ENCODE data around the gene HSD3B2.

Gene HSD3B2

DNA sequence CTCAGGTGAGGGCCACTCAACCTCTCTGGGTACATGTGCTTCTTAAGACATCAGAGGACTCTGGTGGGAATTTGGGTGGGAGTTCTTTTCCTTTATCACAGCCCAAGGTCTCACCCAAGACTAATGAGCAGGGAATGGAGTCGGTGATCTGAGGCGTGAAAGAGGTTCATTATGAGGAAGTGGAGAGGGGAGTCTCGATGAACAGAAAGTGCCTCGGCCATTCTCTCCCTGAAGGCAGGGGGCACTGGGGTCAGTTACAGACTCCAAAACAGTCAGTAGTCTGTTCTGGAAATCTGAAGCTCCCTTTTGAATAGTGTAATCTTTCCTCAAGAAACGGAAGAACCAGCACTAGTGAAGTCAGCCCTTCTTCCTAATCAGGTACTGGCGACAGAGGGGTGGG is 36.2 kb downstream of the HSD3B2 start:
- Histone ChIP-seq H3K79me2 (ENCODE audit: control insufficient read depth, insufficient read depth, low read length, unreplicated experiment) (no peaks in the 10 kb centered on the region), H2AFZ (ENCODE audit: low read length, unreplicated experiment) (no peak overlapping the region), H3K36me3 (ENCODE audit: insufficient read depth, low read length) (no peaks in the 10 kb centered on the region), H3K4me1 (ENCODE audit: control insufficient read depth, insufficient read depth, low read length, unreplicated experiment) (peaks cover 13% of the 10 kb centered on the region), H3K4me3 (ENCODE audit: low read depth, low read length) (no peak overlapping the region), H3K27ac (ENCODE audit: low read depth, low read length) (no peak overlapping the region), H3K27me3 (ENCODE audit: insufficient read depth, low read length) (peaks cover 43% of the 10 kb centered on the region)

DNA sequence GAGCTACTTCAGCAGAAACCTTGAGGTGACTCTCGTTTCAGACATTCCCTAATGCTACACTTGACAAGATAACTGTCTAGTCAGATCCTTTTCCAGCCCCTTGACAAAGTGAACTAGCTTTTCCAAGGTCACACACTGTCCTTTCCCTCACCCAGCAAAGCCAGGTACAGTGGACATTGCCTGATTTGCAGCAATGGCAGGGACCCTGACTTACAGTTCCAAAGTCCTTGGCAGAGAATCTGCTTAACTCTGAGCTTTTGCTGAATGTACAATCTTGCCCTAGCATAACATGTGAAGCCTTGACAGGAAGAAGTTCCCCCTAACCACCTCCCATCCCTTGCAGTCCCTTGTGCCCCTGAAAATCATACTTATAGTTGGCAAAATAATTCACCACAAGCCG is 37.1 kb downstream of the HSD3B2 start:
- Histone ChIP-seq H3K4me3 (ENCODE audit: low read depth, low read length) (no peak overlapping the region), H2AFZ (ENCODE audit: low read length, unreplicated experiment) (no peak overlapping the region), H3K79me2 (ENCODE audit: control insufficient read depth, insufficient read depth, low read length, unreplicated experiment) (no peaks in the 10 kb centered on the region), H3K27me3 (ENCODE audit: insufficient read depth, low read length) (peaks cover 41% of the 10 kb centered on the region), H3K4me1 (ENCODE audit: control insufficient read depth, insufficient read depth, low read length, unreplicated experiment) (peaks cover 13% of the 10 kb centered on the region), H3K36me3 (ENCODE audit: insufficient read depth, low read length) (no peaks in the 10 kb centered on the region), H3K27ac (ENCODE audit: low read depth, low read length) (no peak overlapping the region)

DNA sequence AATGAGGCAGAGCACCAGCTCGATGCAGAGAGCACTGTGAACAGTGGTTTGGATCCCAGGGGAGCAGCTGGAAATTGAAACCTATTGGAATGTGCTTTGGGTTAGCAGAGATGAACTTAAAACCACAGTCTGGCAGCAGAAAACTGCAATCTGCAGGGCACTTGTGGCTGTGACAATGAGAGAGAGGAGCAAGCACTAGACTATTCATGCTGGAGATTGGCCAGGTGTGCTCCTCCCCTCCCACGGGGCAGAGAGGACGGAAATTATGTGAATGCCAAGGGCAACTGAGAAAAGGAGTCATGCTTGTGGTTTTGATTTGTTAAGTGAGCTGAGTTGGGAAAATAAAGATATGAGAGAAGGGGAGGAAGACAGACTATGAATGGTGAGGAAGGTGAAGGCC is 38.1 kb downstream of the HSD3B2 start:
- Histone ChIP-seq H3K4me3 (ENCODE audit: low read depth, low read length) (no peak overlapping the region), H2AFZ (ENCODE audit: low read length, unreplicated experiment) (no peak overlapping the region), H3K27ac (ENCODE audit: low read depth, low read length) (no peak overlapping the region), H3K4me1 (ENCODE audit: control insufficient read depth, insufficient read depth, low read length, unreplicated experiment) (peaks cover 13% of the 10 kb centered on the region), H3K79me2 (ENCODE audit: control insufficient read depth, insufficient read depth, low read length, unreplicated experiment) (no peaks in the 10 kb centered on the region), H3K36me3 (ENCODE audit: insufficient read depth, low read length) (no peaks in the 10 kb centered on the region), H3K27me3 (ENCODE audit: insufficient read depth, low read length) (peaks cover 42% of the 10 kb centered on the region)

DNA sequence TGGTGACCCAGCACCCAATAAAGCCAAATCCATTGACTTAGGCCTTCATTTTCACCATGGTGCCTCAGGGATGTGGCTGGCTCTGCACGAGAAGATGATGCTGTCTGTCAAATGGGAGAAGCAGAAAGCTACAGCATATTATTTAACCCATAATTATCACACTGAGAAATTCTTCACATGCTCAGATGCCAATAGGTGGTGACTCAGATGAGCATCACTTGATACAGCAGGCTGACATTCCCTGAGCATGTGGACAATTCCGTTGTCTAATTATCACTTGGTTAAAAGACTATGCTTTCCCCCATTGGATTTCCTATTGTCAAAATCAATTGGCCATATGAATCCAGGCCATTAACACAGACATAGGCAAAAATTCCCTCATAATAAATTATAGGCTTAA is 48.0 kb downstream of the HSD3B2 start:
- Histone ChIP-seq H3K36me3 (ENCODE audit: insufficient read depth, low read length) (no peaks in the 10 kb centered on the region), H3K27ac (ENCODE audit: low read depth, low read length) (no peak overlapping the region), H3K27me3 (ENCODE audit: insufficient read depth, low read length) (peaks cover 54% of the 10 kb centered on the region), H2AFZ (ENCODE audit: low read length, unreplicated experiment) (no peak overlapping the region), H3K4me1 (ENCODE audit: control insufficient read depth, insufficient read depth, low read length, unreplicated experiment) (no peaks in the 10 kb centered on the region), H3K4me3 (ENCODE audit: low read depth, low read length) (no peak overlapping the region), H3K79me2 (ENCODE audit: control insufficient read depth, insufficient read depth, low read length, unreplicated experiment) (no peaks in the 10 kb centered on the region)

DNA sequence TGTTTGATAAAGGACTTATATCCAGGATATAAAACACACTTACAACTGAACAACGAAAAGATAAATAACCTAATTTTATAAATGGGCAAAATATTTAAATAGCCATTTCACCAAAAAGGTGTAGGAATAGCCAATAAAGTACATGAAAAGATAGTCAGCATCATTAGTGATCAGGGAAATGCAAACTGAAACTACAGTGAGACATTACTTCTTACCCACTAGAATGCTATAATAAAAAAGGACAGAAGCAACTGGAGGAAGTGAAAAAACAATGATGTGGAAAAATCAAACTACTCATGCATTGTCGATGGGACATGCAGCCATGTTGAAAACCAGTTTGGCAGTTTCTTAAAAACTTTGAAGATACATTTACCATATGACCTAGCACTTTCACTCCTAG is 48.6 kb downstream of the HSD3B2 start:
- H2AFZ ChIP-seq (ENCODE audit: low read length, unreplicated experiment) = no peak overlapping the region
- peaks cover 53% of the 10 kb centered on the region for H3K27me3 ChIP-seq (ENCODE audit: insufficient read depth, low read length)
- H3K79me2 ChIP-seq (ENCODE audit: control insufficient read depth, insufficient read depth, low read length, unreplicated experiment) = no peaks in the 10 kb centered on the region
- no peak overlapping the region for H3K4me3 ChIP-seq (ENCODE audit: low read depth, low read length)
- no peaks in the 10 kb centered on the region for H3K36me3 ChIP-seq (ENCODE audit: insufficient read depth, low read length)
- H3K4me1 ChIP-seq (ENCODE audit: control insufficient read depth, insufficient read depth, low read length, unreplicated experiment) = no peaks in the 10 kb centered on the region
- H3K27ac ChIP-seq (ENCODE audit: low read depth, low read length) = no peak overlapping the region

DNA sequence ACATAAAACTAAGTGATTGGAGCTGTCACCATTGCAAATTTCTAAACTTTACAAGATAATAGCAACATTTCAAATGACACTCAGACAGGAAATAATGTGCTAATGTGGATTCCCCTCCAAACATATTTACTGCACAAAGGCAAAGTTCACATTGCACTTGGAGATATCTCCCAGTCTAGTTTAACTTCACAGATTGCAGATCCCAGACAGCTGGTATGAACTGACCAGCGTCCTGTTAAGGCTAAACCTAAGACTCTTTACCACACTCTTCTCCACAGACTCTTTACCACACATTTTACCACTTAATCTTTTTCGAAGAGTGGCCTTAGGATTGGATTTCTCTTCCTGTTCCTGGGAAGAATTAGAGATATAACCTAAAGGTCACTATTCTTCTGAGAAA is 51.5 kb downstream of the HSD3B2 start:
- Histone ChIP-seq H3K27ac (ENCODE audit: low read depth, low read length) (no peak overlapping the region), H3K4me3 (ENCODE audit: low read depth, low read length) (no peak overlapping the region), H2AFZ (ENCODE audit: low read length, unreplicated experiment) (no peak overlapping the region), H3K27me3 (ENCODE audit: insufficient read depth, low read length) (peaks cover 59% of the 10 kb centered on the region), H3K4me1 (ENCODE audit: control insufficient read depth, insufficient read depth, low read length, unreplicated experiment) (no peaks in the 10 kb centered on the region), H3K36me3 (ENCODE audit: insufficient read depth, low read length) (no peaks in the 10 kb centered on the region), H3K79me2 (ENCODE audit: control insufficient read depth, insufficient read depth, low read length, unreplicated experiment) (no peaks in the 10 kb centered on the region)

DNA sequence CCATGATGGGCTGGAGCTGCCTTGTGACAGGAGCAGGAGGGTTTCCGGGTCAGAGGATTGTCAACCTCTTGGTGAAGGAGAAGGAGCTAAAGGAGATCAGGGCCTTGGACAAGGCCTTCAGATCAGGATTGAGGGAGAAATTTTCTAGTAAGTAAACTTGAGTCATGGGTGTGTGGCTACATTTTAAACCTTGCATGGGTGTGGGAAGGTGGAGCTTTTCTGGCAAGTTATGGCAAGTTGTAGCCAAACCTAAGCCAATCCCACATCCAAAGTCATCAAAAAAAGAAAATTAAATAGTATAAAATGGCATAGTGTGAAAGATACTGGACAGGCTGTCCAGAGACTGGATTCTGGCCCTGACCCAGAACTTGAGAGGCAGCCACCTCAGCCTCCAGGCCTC is 52.3 kb downstream of the HSD3B2 start:
- H3K27me3 ChIP-seq (ENCODE audit: insufficient read depth, low read length) = peaks cover 66% of the 10 kb centered on the region
- no peak overlapping the region for H2AFZ ChIP-seq (ENCODE audit: low read length, unreplicated experiment)
- no peaks in the 10 kb centered on the region for H3K4me1 ChIP-seq (ENCODE audit: control insufficient read depth, insufficient read depth, low read length, unreplicated experiment)
- H3K79me2 ChIP-seq (ENCODE audit: control insufficient read depth, insufficient read depth, low read length, unreplicated experiment) = no peaks in the 10 kb centered on the region
- H3K4me3 ChIP-seq (ENCODE audit: low read depth, low read length) = no peak overlapping the region
- no peaks in the 10 kb centered on the region for H3K36me3 ChIP-seq (ENCODE audit: insufficient read depth, low read length)
- no peak overlapping the region for H3K27ac ChIP-seq (ENCODE audit: low read depth, low read length)

DNA sequence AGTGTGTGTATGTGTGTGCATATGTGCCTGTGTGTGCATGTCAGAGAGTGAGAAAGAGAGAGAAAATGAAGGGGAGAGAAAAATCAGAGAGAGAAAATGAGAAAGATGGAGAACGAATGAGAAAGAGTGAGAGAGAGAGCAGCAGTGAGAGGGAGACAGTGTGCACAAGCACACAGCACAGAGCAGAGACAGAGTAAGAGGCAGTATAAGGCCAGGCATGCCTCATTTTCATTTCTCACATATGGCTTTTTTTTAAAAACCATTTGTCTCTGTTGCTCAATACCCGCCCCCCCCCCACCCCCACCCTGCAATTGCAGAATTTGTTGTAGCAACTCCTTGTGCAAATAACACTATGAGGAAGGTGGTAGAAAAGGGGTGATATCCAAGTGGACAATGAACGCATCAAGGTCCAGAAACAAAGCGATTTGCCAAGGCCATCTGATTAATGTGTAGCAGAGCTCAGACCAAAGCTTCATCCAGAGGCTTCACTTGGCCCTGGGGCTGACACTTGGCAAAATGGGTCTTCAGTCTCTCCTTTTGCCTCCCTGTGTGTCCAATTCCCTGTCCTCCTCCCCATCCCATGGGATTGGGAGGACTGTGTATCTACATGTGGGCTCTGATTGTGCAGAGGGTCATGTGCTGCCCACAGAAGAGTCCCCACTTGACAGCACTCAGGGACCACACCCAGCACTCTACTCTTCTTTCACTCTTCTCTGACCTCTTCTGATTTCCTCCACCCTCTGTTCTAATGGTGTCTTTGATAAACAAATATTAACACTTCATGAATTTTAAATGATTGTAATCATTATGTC is 53.1 kb downstream of the HSD3B2 start:
- H3K4me3 ChIP-seq (ENCODE audit: low read depth, low read length) = no peak overlapping the region
- peaks cover 75% of the 10 kb centered on the region for H3K27me3 ChIP-seq (ENCODE audit: insufficient read depth, low read length)
- no peaks in the 10 kb centered on the region for H3K79me2 ChIP-seq (ENCODE audit: control insufficient read depth, insufficient read depth, low read length, unreplicated experiment)
- H3K4me1 ChIP-seq (ENCODE audit: control insufficient read depth, insufficient read depth, low read length, unreplicated experiment) = no peaks in the 10 kb centered on the region
- no peak overlapping the region for H2AFZ ChIP-seq (ENCODE audit: low read length, unreplicated experiment)
- no peak overlapping the region for H3K27ac ChIP-seq (ENCODE audit: low read depth, low read length)
- H3K36me3 ChIP-seq (ENCODE audit: insufficient read depth, low read length) = no peaks in the 10 kb centered on the region

DNA sequence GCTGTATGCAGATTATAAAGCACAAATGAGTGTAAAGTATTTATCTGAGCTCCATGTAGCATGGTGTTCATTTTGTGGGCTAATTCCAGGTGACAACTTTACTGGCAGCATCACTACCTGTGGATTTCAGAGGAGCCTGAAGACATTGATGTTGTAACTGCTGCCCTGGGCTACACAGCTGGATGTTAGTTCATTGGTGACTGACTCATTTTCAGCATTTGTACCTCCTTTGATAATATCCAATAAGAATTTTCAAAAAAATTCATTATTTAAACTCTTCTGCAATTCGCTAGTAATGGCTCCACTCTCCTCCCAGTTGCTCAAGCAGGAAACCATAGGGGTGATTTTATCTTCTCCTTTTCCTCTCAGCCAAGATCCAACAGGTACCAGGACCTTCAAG is 54.8 kb downstream of the HSD3B2 start:
- no peak overlapping the region for H3K4me3 ChIP-seq (ENCODE audit: low read depth, low read length)
- H3K4me1 ChIP-seq (ENCODE audit: control insufficient read depth, insufficient read depth, low read length, unreplicated experiment) = no peaks in the 10 kb centered on the region
- no peak overlapping the region for H3K27ac ChIP-seq (ENCODE audit: low read depth, low read length)
- H3K27me3 ChIP-seq (ENCODE audit: insufficient read depth, low read length) = peaks cover 87% of the 10 kb centered on the region
- H3K36me3 ChIP-seq (ENCODE audit: insufficient read depth, low read length) = no peaks in the 10 kb centered on the region
- no peak overlapping the region for H2AFZ ChIP-seq (ENCODE audit: low read length, unreplicated experiment)
- H3K79me2 ChIP-seq (ENCODE audit: control insufficient read depth, insufficient read depth, low read length, unreplicated experiment) = no peaks in the 10 kb centered on the region

DNA sequence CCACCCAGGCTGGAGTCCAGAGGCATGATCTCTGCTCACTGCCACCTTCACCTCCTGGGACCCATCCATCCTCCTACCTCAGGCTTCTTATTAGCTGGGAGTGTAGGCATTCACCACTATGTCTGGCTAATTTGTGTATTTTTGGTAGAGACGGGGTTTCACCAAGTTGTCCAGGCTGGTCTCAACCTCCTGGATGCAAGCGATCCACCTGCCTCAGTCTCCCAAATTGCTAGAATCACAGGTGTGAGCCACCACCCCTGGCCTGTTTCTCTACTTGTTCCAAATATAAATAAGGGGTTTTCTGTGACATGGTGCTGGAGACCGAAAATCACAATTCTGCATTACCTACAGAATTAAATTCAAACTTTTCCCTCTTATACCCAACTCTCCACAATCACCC is 55.4 kb downstream of the HSD3B2 start:
- Histone ChIP-seq H3K4me1 (ENCODE audit: control insufficient read depth, insufficient read depth, low read length, unreplicated experiment) (no peaks in the 10 kb centered on the region), H3K27me3 (ENCODE audit: insufficient read depth, low read length) (peaks cover 93% of the 10 kb centered on the region), H3K27ac (ENCODE audit: low read depth, low read length) (no peak overlapping the region), H3K4me3 (ENCODE audit: low read depth, low read length) (no peak overlapping the region), H3K79me2 (ENCODE audit: control insufficient read depth, insufficient read depth, low read length, unreplicated experiment) (no peaks in the 10 kb centered on the region), H2AFZ (ENCODE audit: low read length, unreplicated experiment) (no peak overlapping the region), H3K36me3 (ENCODE audit: insufficient read depth, low read length) (no peaks in the 10 kb centered on the region)

DNA sequence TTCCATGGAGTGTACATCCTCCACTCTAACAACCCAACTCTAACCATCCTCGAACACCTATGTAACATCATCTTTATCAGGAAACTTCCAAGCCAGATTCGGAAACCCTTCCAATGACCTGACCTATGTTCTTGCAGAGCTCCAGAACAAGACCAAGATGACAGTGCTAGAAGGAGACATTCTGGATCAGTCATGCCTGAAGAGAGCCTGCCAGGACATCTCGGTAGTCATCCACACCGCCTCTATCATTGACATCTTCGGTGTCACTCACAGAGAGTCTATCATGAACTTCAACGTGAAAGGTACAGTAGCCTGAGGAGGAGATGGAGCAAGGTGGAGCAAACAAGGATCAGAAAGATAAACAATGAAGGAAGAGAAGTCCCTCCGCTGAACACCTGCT is 56.0 kb downstream of the HSD3B2 start:
- Histone ChIP-seq H3K4me1 (ENCODE audit: control insufficient read depth, insufficient read depth, low read length, unreplicated experiment) (no peaks in the 10 kb centered on the region), H3K27me3 (ENCODE audit: insufficient read depth, low read length) (peaks cover 94% of the 10 kb centered on the region), H3K27ac (ENCODE audit: low read depth, low read length) (no peak overlapping the region), H3K79me2 (ENCODE audit: control insufficient read depth, insufficient read depth, low read length, unreplicated experiment) (no peaks in the 10 kb centered on the region), H2AFZ (ENCODE audit: low read length, unreplicated experiment) (no peak overlapping the region), H3K36me3 (ENCODE audit: insufficient read depth, low read length) (no peaks in the 10 kb centered on the region), H3K4me3 (ENCODE audit: low read depth, low read length) (no peak overlapping the region)
